Liver (tissue), 4 donors: ENCODE measurements around the gene TPSB2. TPM values are rescaled to one million over a fixed set of nuclear protein-coding genes. Genes with fewer than 3 reads are reported as not detected.

Source experiments
- polyA plus RNA-seq, 2 donors: library from polyadenylated mRNA; stranded (reverse) in 1 of 2; unstranded in 1 of 2; fragments of 200-250 nt in 1 of 2; fragments of >200 nt in 1 of 2; fragmentation: Nextera tagmentation in 1 of 2; extraction: Ambion mirVana in 1 of 2; gene quantifications; one replicate each; pipeline versions ENCODE4 v1.2.1 to v1.2.3, GENCODE V29; 2013 to 2015
- total RNA-seq, 2 donors: library from RNA; depleted of rRNA; stranded (reverse); fragments of >200 nt; gene quantifications; one replicate each; pipeline ENCODE4 v1.2.3, GENCODE V29; 2014
- donor health status: healthy.
- donor health status: healthy.
- donor health status: healthy.

Gene TPSB2
- total and polyA plus RNA-seq, 4 donors, result 0.09 to 12.7 (median 0.45) TPM

Other genes starting within 250 kb of the TPSB2 start
- gene SOX8, start 248.4 kb downstream of the TPSB2 start, total RNA-seq, result under 1 TPM; 0.17 to 0.33 TPM
- under 1 TPM in 1 of 2 donors, not detected in 1; 0.05 TPM for gene SOX8, start 248.4 kb downstream of the TPSB2 start, polyA plus RNA-seq
- not detected for gene SSTR5, start 157.4 kb downstream of the TPSB2 start, total RNA-seq
- gene SSTR5, start 157.4 kb downstream of the TPSB2 start, polyA plus RNA-seq, result not detected
- not detected for gene C1QTNF8, start 133.9 kb downstream of the TPSB2 start, total RNA-seq
- gene C1QTNF8, start 133.9 kb downstream of the TPSB2 start, polyA plus RNA-seq, result not detected
- 1 to 10 TPM; 4.2 to 8.5 TPM for gene CACNA1H, start 77.1 kb downstream of the TPSB2 start, total RNA-seq
- gene CACNA1H, start 77.1 kb downstream of the TPSB2 start, polyA plus RNA-seq, result 1 to 10 TPM in 1 of 2 donors, under 1 TPM in 1; 0.21 to 7.9 TPM
- not detected for gene TPSG1, start 4.9 kb downstream of the TPSB2 start, total RNA-seq
- gene TPSG1, start 4.9 kb downstream of the TPSB2 start, polyA plus RNA-seq, result under 1 TPM in 1 of 2 donors, not detected in 1; 0.55 TPM
- 1 to 10 TPM in 1 of 2 donors, under 1 TPM in 1; 0.23 to 1.1 TPM for gene TPSAB1, start 10.5 kb upstream of the TPSB2 start, total RNA-seq
- 10 to 100 TPM in 1 of 2 donors, 1 to 10 TPM in 1; 1.4 to 10.8 TPM for gene TPSAB1, start 10.5 kb upstream of the TPSB2 start, polyA plus RNA-seq
- gene TPSD1, start 25.9 kb upstream of the TPSB2 start, total RNA-seq, result under 1 TPM in 1 of 2 donors, not detected in 1; 0.28 TPM
- under 1 TPM in 1 of 2 donors, not detected in 1; 0.40 TPM for gene TPSD1, start 25.9 kb upstream of the TPSB2 start, polyA plus RNA-seq
- 10 to 100 TPM; 21.8 to 23.9 TPM for gene UBE2I, start 79.5 kb upstream of the TPSB2 start, total RNA-seq
- 10 to 100 TPM; 19.4 to 23.2 TPM for gene UBE2I, start 79.5 kb upstream of the TPSB2 start, polyA plus RNA-seq
- 1 to 10 TPM; 2.3 to 2.8 TPM for gene BAIAP3, start 103.5 kb upstream of the TPSB2 start, total RNA-seq
- gene BAIAP3, start 103.5 kb upstream of the TPSB2 start, polyA plus RNA-seq, result 1 to 10 TPM; 1.6 to 3.8 TPM
- gene TSR3, start 121.7 kb upstream of the TPSB2 start, total RNA-seq, result 10 to 100 TPM; 20.3 to 29.5 TPM
- gene TSR3, start 121.7 kb upstream of the TPSB2 start, polyA plus RNA-seq, result 10 to 100 TPM; 28.3 to 29.9 TPM
- 10 to 100 TPM; 24.4 to 31.4 TPM for gene GNPTG, start 121.7 kb upstream of the TPSB2 start, total RNA-seq
- gene GNPTG, start 121.7 kb upstream of the TPSB2 start, polyA plus RNA-seq, result 10 to 100 TPM; 50.7 to 79.6 TPM
- gene UNKL, start 184.5 kb upstream of the TPSB2 start, total RNA-seq, result 10 to 100 TPM in 1 of 2 donors, 1 to 10 TPM in 1; 7.1 to 14.7 TPM
- 1 to 10 TPM; 3.5 to 6.1 TPM for gene UNKL, start 184.5 kb upstream of the TPSB2 start, polyA plus RNA-seq
- 1 to 10 TPM; 6.9 to 8.9 TPM for gene UQCC4, start 190.6 kb upstream of the TPSB2 start, total RNA-seq
- 10 to 100 TPM; 13.8 to 16.4 TPM for gene UQCC4, start 190.6 kb upstream of the TPSB2 start, polyA plus RNA-seq
- gene PERCC1, start 200.9 kb upstream of the TPSB2 start, total RNA-seq, result 1 to 10 TPM in 1 of 2 donors, under 1 TPM in 1; 0.50 to 4.7 TPM
- gene PERCC1, start 200.9 kb upstream of the TPSB2 start, polyA plus RNA-seq, result not detected
- under 1 TPM in 1 of 2 donors, not detected in 1; 0.42 TPM for gene CCDC154, start 214.4 kb upstream of the TPSB2 start, total RNA-seq
- gene CCDC154, start 214.4 kb upstream of the TPSB2 start, polyA plus RNA-seq, result under 1 TPM; 0.18 to 0.39 TPM
- gene CLCN7, start 244.8 kb upstream of the TPSB2 start, total RNA-seq, result 10 to 100 TPM; 26.1 to 34.4 TPM
- 10 to 100 TPM; 13.9 to 36.2 TPM for gene CLCN7, start 244.8 kb upstream of the TPSB2 start, polyA plus RNA-seq